Activated CD8-positive, alpha-beta T cell treated with anti-CD3 and anti-CD28 coated beads for 36 hours (primary cell): ENCODE data around the gene SLC27A1. TPM values are rescaled to one million over a fixed set of nuclear protein-coding genes. Genes with fewer than 3 reads are reported as not detected.
A peak's percentile ranks its signal among the peaks of the same experiment; 100 is the strongest.
"Not testable (repeated sequence)": the region's sequence is repeated elsewhere in the genome, so short reads cannot be mapped to it uniquely, and the experiment has no call there.

ENCODE experiments used
- ATAC-seq: fragments of 200-7000 bp; cut with Tn5 transposase; one replicate; pipeline ENCODE4 v1.10.0; 2021; ENCODE audit warnings: mild to moderate bottlenecking, moderate library complexity
- CTCF ChIA-PET: fragments of 350-600 bp; sonication (Branson Sonifier 250); formaldehyde crosslinking; loops from one replicate; lab custom pipeline; 2021; ENCODE audit warnings: antibody characterized with exemption; lab: Charles Lee
- POLR2A ChIA-PET: fragments of 350-600 bp; sonication (Branson Sonifier 250); formaldehyde crosslinking; loops from one replicate; lab custom pipeline; 2021; ENCODE audit warnings: antibody characterized with exemption; lab: Charles Lee
- DNase-seq: peaks from one replicate; pipeline ENCODE4 v3.0.0-alpha.2; 2020
- H3K27ac Mint-ChIP-seq: one replicate; pipeline ENCODE4 v1.8.0; 2021; ENCODE audit warnings: mild to moderate bottlenecking, mixed read lengths
- H3K27me3 Mint-ChIP-seq: one replicate; pipeline ENCODE4 v1.8.0; 2021; ENCODE audit warnings: mixed read lengths
- H3K36me3 Mint-ChIP-seq: one replicate; pipeline ENCODE4 v1.8.0; 2021; ENCODE audit warnings: low read depth, mixed read lengths
- H3K4me1 Mint-ChIP-seq: one replicate; pipeline ENCODE4 v1.8.0; 2021; ENCODE audit warnings: low read depth, mixed read lengths
- H3K4me3 Mint-ChIP-seq: one replicate; pipeline ENCODE4 v1.8.0; 2021; ENCODE audit warnings: mild to moderate bottlenecking, moderate library complexity, mixed read lengths
- H3K9me3 Mint-ChIP-seq: one replicate; pipeline ENCODE4 v1.8.0; 2021; ENCODE audit warnings: mixed read lengths
- CTCF ChIP-seq: fragments of 200-600 bp; IDR thresholded peaks from one replicate; pipeline ENCODE4 v1.8.0; 2022; ENCODE audit warnings: antibody characterized with exemption, mild to moderate bottlenecking
- intact Hi-C: fragments of 100-400 bp; cut with micrococcal nuclease; formaldehyde crosslinking; loops from one replicate; pipeline ENCODE4 v1.10.0; 2022
- total RNA-seq, 2 experiments: library from RNA; stranded (reverse); gene quantifications; one replicate each; pipeline ENCODE4 v1.2.3, GENCODE V29; 2021

SLC27A1 gene
- total RNA-seq, 2 experiments from 2014 or later, result 3.5 to 3.6 TPM

- intact Hi-C loops, result no loop called here
- peaks cover 3% of the 10 kb centered on the region for H3K4me1 Mint-ChIP-seq
- CTCF ChIA-PET, result interaction anchor here (1.7 to 5.0 kb wide), 3 partner anchors 54 to 56 kb away, joined by 5 to 20 read pairs (median 6); no protein-coding TSS in a partner anchor
- no peak overlapping the region for H3K4me3 Mint-ChIP-seq
- H3K27ac Mint-ChIP-seq, result no peak overlapping the region
- no peak for TF ChIP-seq CTCF
- H3K9me3 Mint-ChIP-seq, result no peaks in the 10 kb centered on the region
- POLR2A ChIA-PET, result interaction anchor here (0.5 to 1.5 kb wide), 3 partner anchors 8 to 657 kb away, joined by 3 to 4 read pairs (median 3); no protein-coding TSS in a partner anchor
- no peaks in the 10 kb centered on the region for H3K36me3 Mint-ChIP-seq
- H3K27me3 Mint-ChIP-seq, result no peaks in the 10 kb centered on the region
- ATAC-seq, result no peak
- no peak for DNase-seq
These were observed 79.8 kb downstream of the SLC27A1 start for GRCh38 chr19:17550076-17550667.

GRCh38 chr19:17552735-17553134, 82.4 kb downstream of the SLC27A1 start:
- H3K36me3 Mint-ChIP-seq, H3K27me3 Mint-ChIP-seq, H3K27ac Mint-ChIP-seq, H3K4me1 Mint-ChIP-seq, intact Hi-C loops, H3K4me3 Mint-ChIP-seq, ATAC-seq, H3K9me3 Mint-ChIP-seq, DNase-seq: not testable (repeated sequence)
- CTCF ChIA-PET, result interaction anchor here (0.8 to 5.0 kb wide), 3 partner anchors 8 to 57 kb away, joined by 3 to 20 read pairs (median 3); no protein-coding TSS in a partner anchor
- POLR2A ChIA-PET, result interaction anchor here (1.0 to 1.2 kb wide), 2 partner anchors 10 kb away, joined by 3 read pairs; no protein-coding TSS in a partner anchor

GRCh38 chr19:17553256-17553655, 82.9 kb downstream of the SLC27A1 start:
- no peak overlapping the region for H3K27ac Mint-ChIP-seq
- no peak for TF ChIP-seq CTCF
- H3K36me3 Mint-ChIP-seq, result peaks cover 9% of the 10 kb centered on the region
- intact Hi-C loops, result no loop called here
- no peaks in the 10 kb centered on the region for H3K9me3 Mint-ChIP-seq
- ChIA-PET CTCF (interaction anchor here (0.8 to 5.0 kb wide), 3 partner anchors 9 to 58 kb away, joined by 3 to 20 read pairs (median 3); no protein-coding TSS in a partner anchor), POLR2A (interaction anchor here (0.5 to 1.2 kb wide), 3 partner anchors 10 to 159 kb away, joined by 3 read pairs; partner anchors contain the start of gene CCDC194)
- H3K4me3 Mint-ChIP-seq, result no peak overlapping the region
- DNase-seq, result no peak
- no peak for ATAC-seq
- H3K27me3 Mint-ChIP-seq, result no peaks in the 10 kb centered on the region
- peaks cover 10% of the 10 kb centered on the region for H3K4me1 Mint-ChIP-seq

GRCh38 chr19:17554968-17555479, 84.7 kb downstream of the SLC27A1 start:
- Mint-ChIP-seq H3K27ac (peak overlapping the region; percentile 79), H3K4me3 (peak overlapping the region; percentile 87), H3K4me1 (peaks cover 10% of the 10 kb centered on the region), H3K27me3 (no peaks in the 10 kb centered on the region), H3K36me3 (peaks cover 18% of the 10 kb centered on the region), H3K9me3 (no peaks in the 10 kb centered on the region)
- ATAC-seq (peak; percentile 24), DNase-seq (no peak)
- POLR2A ChIA-PET, result no interaction called here
- CTCF ChIA-PET, result interaction anchor here (0.6 to 5.0 kb wide), 2 partner anchors 20 to 59 kb away, joined by 3 to 20 read pairs; no protein-coding TSS in a partner anchor
- no peak for TF ChIP-seq CTCF
- intact Hi-C loops, result loop anchor here (1.0 kb wide), 1 partner anchor 43 kb away; no protein-coding TSS in a partner anchor

- CTCF ChIA-PET, result interaction anchor here (3.4 to 5.0 kb wide), 2 partner anchors 18 to 60 kb away, joined by 20 to 21 read pairs; no protein-coding TSS in a partner anchor
- peaks cover 10% of the 10 kb centered on the region for H3K4me1 Mint-ChIP-seq
- H3K27ac Mint-ChIP-seq, result peak within 1 kb of the TSS; percentile 79
- H3K4me3 Mint-ChIP-seq, result peak within 1 kb of the TSS; percentile 87
- H3K9me3 Mint-ChIP-seq, result no peaks in the 10 kb centered on the region
- DNase-seq (peak; percentile 100), ATAC-seq (peak; percentile 99)
- TF ChIP-seq CTCF, result no peak
- peaks cover 23% of the 10 kb centered on the region for H3K36me3 Mint-ChIP-seq
- intact Hi-C loops, result loop anchor here (1.0 kb wide), 1 partner anchor 43 kb away; no protein-coding TSS in a partner anchor
- H3K27me3 Mint-ChIP-seq, result no peaks in the 10 kb centered on the region
- POLR2A ChIA-PET, result interaction anchor here (1.3 kb wide), 2 partner anchors 46 to 59 kb away, joined by 4 to 5 read pairs; no protein-coding TSS in a partner anchor
These were observed 85.2 kb downstream of the SLC27A1 start, which contains the start of gene COLGALT1 for GRCh38 chr19:17555480-17555928. Gene COLGALT1 (plus strand): TSS chr19:17555649. CDS start chr19:17555714, 65 bp downstream.

Other genes starting within 250 kb of the SLC27A1 start
- gene OCEL1, start 244.3 kb upstream of the SLC27A1 start, total RNA-seq, result 10 to 100 TPM; 20.1 TPM
- gene NR2F6, start 224.6 kb upstream of the SLC27A1 start, total RNA-seq, result 1 to 10 TPM; 7.0 TPM
- gene USHBP1, start 205.8 kb upstream of the SLC27A1 start, total RNA-seq, result under 1 TPM in 1 of 2 experiments, not detected in 1; 0.29 TPM
- 100 to 1,000 TPM; 105 to 106 TPM for gene BABAM1, start 203.1 kb upstream of the SLC27A1 start, total RNA-seq
- gene ANKLE1, start 188.6 kb upstream of the SLC27A1 start, total RNA-seq, result 10 to 100 TPM; 15.9 to 18.4 TPM
- 1 to 10 TPM; 5.0 to 6.0 TPM for gene ABHD8, start 167.1 kb upstream of the SLC27A1 start, total RNA-seq
- gene MRPL34, start 164.7 kb upstream of the SLC27A1 start, total RNA-seq, result 100 to 1,000 TPM; 101 to 107 TPM
- gene DDA1, start 161.0 kb upstream of the SLC27A1 start, total RNA-seq, result 10 to 100 TPM; 25.4 to 33.2 TPM
- gene ANO8, start 135.7 kb upstream of the SLC27A1 start, total RNA-seq, result 1 to 10 TPM; 5.4 TPM
- gene GTPBP3, start 133.0 kb upstream of the SLC27A1 start, total RNA-seq, result 10 to 100 TPM; 43.8 to 45.4 TPM
- not detected for gene PLVAP, start 93.2 kb upstream of the SLC27A1 start, total RNA-seq
- gene CCDC194, start 76.3 kb upstream of the SLC27A1 start, total RNA-seq, result 1 to 10 TPM in 1 of 2 experiments, under 1 TPM in 1; 0.78 to 1.3 TPM
- 10 to 100 TPM; 89.7 to 98.4 TPM for gene BST2, start 64.9 kb upstream of the SLC27A1 start, total RNA-seq
- gene MVB12A, start 50.5 kb upstream of the SLC27A1 start, total RNA-seq, result 10 to 100 TPM; 28.1 to 31.8 TPM
- gene TMEM221, start 21.9 kb upstream of the SLC27A1 start, total RNA-seq, result not detected
- gene NXNL1, start 9.6 kb upstream of the SLC27A1 start, total RNA-seq, result not detected
- gene PGLS, start 41.1 kb downstream of the SLC27A1 start, total RNA-seq, result 10 to 100 TPM; 58.0 to 58.9 TPM
- 10 to 100 TPM; 62.1 to 64.2 TPM for gene COLGALT1, start 85.1 kb downstream of the SLC27A1 start, total RNA-seq
- not detected for gene UNC13A, start 217.8 kb downstream of the SLC27A1 start, total RNA-seq
- gene MAP1S, start 249.0 kb downstream of the SLC27A1 start, total RNA-seq, result 10 to 100 TPM; 53.8 to 54.7 TPM